ENCODE data around the gene SP1. TPM values are rescaled to one million over a fixed set of nuclear protein-coding genes. Genes with fewer than 3 reads are reported as not detected.

SP1 gene
- total and polyA plus RNA-seq, 2 experiments from 2014 or later = 11.1 to 68.4 TPM

DNA sequence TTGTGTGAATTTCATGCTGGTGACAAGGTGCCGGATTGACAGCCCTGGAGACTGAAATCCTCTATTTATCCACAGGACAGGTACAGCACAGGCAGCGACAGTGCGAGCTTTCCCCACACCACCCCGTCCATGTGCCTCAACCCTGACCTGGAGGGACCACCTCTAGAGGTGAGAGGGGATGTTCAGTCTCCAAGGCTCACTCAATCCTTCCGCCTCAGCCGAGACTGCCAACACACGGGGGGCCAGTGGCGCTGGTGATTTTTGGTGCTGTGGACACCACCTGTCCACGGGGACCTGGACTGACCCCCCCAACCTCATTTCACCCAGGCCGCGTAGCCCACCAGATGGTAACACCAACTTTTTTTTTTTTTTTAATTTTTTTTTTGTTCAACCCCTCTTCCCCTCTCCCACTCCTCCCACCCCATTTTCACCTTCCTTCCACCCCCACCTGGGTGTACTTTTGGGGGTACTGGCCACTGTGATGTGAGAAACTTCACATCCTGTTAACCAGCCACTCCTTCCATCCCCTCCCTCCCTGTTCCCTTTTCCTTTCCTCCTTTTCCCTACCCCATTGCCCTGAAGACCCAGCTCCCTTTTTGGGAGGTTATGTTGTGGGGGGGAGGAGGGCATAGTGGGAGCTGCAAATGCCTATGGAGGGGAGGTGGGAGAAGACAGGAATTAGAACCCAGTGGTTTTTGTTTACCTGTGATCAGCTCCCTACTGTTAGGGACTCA is 84.9 kb downstream of the SP1 start:
- peak overlapping the region; percentile 67 for H3K27ac ChIP-seq (ENCODE audit: low read depth)
- H3K4me3 ChIP-seq = no peak overlapping the region
- TF ChIP-seq, protein P1, sequence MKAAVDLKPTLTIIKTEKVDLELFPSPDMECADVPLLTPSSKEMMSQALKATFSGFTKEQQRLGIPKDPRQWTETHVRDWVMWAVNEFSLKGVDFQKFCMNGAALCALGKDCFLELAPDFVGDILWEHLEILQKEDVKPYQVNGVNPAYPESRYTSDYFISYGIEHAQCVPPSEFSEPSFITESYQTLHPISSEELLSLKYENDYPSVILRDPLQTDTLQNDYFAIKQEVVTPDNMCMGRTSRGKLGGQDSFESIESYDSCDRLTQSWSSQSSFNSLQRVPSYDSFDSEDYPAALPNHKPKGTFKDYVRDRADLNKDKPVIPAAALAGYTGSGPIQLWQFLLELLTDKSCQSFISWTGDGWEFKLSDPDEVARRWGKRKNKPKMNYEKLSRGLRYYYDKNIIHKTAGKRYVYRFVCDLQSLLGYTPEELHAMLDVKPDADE (IDR thresholded peaks at IDR 0.05) = no peak
- TF ChIP-seq, protein P2, sequence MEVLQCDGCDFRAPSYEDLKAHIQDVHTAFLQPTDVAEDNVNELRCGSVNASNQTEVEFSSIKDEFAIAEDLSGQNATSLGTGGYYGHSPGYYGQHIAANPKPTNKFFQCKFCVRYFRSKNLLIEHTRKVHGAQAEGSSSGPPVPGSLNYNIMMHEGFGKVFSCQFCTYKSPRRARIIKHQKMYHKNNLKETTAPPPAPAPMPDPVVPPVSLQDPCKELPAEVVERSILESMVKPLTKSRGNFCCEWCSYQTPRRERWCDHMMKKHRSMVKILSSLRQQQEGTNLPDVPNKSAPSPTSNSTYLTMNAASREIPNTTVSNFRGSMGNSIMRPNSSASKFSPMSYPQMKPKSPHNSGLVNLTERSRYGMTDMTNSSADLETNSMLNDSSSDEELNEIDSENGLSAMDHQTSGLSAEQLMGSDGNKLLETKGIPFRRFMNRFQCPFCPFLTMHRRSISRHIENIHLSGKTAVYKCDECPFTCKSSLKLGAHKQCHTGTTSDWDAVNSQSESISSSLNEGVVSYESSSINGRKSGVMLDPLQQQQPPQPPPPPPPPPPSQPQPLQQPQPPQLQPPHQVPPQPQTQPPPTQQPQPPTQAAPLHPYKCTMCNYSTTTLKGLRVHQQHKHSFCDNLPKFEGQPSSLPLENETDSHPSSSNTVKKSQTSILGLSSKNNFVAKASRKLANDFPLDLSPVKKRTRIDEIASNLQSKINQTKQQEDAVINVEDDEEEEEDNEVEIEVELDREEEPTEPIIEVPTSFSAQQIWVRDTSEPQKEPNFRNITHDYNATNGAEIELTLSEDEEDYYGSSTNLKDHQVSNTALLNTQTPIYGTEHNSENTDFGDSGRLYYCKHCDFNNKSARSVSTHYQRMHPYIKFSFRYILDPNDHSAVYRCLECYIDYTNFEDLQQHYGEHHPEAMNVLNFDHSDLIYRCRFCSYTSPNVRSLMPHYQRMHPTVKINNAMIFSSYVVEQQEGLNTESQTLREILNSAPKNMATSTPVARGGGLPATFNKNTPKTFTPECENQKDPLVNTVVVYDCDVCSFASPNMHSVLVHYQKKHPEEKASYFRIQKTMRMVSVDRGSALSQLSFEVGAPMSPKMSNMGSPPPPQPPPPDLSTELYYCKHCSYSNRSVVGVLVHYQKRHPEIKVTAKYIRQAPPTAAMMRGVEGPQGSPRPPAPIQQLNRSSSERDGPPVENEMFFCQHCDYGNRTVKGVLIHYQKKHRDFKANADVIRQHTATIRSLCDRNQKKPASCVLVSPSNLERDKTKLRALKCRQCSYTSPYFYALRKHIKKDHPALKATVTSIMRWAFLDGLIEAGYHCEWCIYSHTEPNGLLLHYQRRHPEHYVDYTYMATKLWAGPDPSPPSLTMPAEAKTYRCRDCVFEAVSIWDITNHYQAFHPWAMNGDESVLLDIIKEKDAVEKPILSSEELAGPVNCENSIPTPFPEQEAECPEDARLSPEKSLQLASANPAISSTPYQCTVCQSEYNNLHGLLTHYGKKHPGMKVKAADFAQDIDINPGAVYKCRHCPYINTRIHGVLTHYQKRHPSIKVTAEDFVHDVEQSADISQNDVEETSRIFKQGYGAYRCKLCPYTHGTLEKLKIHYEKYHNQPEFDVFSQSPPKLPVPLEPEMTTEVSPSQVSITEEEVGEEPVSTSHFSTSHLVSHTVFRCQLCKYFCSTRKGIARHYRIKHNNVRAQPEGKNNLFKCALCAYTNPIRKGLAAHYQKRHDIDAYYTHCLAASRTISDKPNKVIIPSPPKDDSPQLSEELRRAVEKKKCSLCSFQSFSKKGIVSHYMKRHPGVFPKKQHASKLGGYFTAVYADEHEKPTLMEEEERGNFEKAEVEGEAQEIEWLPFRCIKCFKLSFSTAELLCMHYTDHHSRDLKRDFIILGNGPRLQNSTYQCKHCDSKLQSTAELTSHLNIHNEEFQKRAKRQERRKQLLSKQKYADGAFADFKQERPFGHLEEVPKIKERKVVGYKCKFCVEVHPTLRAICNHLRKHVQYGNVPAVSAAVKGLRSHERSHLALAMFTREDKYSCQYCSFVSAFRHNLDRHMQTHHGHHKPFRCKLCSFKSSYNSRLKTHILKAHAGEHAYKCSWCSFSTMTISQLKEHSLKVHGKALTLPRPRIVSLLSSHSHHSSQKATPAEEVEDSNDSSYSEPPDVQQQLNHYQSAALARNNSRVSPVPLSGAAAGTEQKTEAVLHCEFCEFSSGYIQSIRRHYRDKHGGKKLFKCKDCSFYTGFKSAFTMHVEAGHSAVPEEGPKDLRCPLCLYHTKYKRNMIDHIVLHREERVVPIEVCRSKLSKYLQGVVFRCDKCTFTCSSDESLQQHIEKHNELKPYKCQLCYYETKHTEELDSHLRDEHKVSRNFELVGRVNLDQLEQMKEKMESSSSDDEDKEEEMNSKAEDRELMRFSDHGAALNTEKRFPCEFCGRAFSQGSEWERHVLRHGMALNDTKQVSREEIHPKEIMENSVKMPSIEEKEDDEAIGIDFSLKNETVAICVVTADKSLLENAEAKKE (CRISPR knock-in tag; IDR thresholded peaks at IDR 0.05) = no peak
- no peak for TF ChIP-seq EZH2 (IDR thresholded peaks at IDR 0.05; ENCODE audit: low read depth, unreplicated experiment)
- no peak for TF ChIP-seq JUNB (IDR thresholded peaks at IDR 0.05; ENCODE audit: unreplicated experiment)
- no peak for TF ChIP-seq STAT1 (IDR thresholded peaks at IDR 0.05; ENCODE audit: unreplicated experiment)
- no peak for TF ChIP-seq ZNF114 (CRISPR knock-in tag; IDR thresholded peaks at IDR 0.05)
- TF ChIP-seq CREB1 (CRISPR knock-in tag; IDR thresholded peaks at IDR 0.05; ENCODE audit: low read depth) = no peak
- TF ChIP-seq, protein P3, sequence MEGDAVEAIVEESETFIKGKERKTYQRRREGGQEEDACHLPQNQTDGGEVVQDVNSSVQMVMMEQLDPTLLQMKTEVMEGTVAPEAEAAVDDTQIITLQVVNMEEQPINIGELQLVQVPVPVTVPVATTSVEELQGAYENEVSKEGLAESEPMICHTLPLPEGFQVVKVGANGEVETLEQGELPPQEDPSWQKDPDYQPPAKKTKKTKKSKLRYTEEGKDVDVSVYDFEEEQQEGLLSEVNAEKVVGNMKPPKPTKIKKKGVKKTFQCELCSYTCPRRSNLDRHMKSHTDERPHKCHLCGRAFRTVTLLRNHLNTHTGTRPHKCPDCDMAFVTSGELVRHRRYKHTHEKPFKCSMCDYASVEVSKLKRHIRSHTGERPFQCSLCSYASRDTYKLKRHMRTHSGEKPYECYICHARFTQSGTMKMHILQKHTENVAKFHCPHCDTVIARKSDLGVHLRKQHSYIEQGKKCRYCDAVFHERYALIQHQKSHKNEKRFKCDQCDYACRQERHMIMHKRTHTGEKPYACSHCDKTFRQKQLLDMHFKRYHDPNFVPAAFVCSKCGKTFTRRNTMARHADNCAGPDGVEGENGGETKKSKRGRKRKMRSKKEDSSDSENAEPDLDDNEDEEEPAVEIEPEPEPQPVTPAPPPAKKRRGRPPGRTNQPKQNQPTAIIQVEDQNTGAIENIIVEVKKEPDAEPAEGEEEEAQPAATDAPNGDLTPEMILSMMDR (conservative IDR thresholded peaks at IDR 0.05; ENCODE audit: low read depth in 2 of 2) = no peak
- TF ChIP-seq POLR2AphosphoS5 (IDR thresholded peaks at IDR 0.05; ENCODE audit: low read depth) = no peak
- TF ChIP-seq, protein P4, sequence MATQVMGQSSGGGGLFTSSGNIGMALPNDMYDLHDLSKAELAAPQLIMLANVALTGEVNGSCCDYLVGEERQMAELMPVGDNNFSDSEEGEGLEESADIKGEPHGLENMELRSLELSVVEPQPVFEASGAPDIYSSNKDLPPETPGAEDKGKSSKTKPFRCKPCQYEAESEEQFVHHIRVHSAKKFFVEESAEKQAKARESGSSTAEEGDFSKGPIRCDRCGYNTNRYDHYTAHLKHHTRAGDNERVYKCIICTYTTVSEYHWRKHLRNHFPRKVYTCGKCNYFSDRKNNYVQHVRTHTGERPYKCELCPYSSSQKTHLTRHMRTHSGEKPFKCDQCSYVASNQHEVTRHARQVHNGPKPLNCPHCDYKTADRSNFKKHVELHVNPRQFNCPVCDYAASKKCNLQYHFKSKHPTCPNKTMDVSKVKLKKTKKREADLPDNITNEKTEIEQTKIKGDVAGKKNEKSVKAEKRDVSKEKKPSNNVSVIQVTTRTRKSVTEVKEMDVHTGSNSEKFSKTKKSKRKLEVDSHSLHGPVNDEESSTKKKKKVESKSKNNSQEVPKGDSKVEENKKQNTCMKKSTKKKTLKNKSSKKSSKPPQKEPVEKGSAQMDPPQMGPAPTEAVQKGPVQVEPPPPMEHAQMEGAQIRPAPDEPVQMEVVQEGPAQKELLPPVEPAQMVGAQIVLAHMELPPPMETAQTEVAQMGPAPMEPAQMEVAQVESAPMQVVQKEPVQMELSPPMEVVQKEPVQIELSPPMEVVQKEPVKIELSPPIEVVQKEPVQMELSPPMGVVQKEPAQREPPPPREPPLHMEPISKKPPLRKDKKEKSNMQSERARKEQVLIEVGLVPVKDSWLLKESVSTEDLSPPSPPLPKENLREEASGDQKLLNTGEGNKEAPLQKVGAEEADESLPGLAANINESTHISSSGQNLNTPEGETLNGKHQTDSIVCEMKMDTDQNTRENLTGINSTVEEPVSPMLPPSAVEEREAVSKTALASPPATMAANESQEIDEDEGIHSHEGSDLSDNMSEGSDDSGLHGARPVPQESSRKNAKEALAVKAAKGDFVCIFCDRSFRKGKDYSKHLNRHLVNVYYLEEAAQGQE (IDR thresholded peaks at IDR 0.05; ENCODE audit: unreplicated experiment) = no peak
- DNase-seq (ENCODE audit: low spot score) (no peak), ATAC-seq (peak; percentile 17; the same call in 2 of the 3 replicates)
- no peak overlapping the region for H3K4me2 ChIP-seq
- peaks cover 62% of the 10 kb centered on the region for H3F3A ChIP-seq (replicated peaks; ENCODE audit: low read depth)
- H3K4me1 Mint-ChIP-seq = peaks cover 47% of the 10 kb centered on the region
- H3K4me1 ChIP-seq (ENCODE audit: insufficient read depth) = peaks cover 11% of the 10 kb centered on the region; the same call in 1 of the 2 replicates
- H2AFZ ChIP-seq = no peak overlapping the region
- H4K20me1 ChIP-seq (replicated peaks; ENCODE audit: insufficient read depth) = peaks cover 90% of the 10 kb centered on the region
- no peaks in the 10 kb centered on the region for H3K27me3 ChIP-seq (ENCODE audit: insufficient read depth)
- H3K27ac Mint-ChIP-seq = no peak overlapping the region
- H3K79me2 ChIP-seq (replicated peaks; ENCODE audit: insufficient read depth) = peaks cover 88% of the 10 kb centered on the region
- H3K4me3 Mint-ChIP-seq = no peak overlapping the region
- no peaks in the 10 kb centered on the region for H3K9me2 ChIP-seq (ENCODE audit: insufficient read depth)
- H3K27me3 Mint-ChIP-seq (ENCODE audit: insufficient read depth, low read depth, poor library complexity) = no peaks in the 10 kb centered on the region
- peaks cover 97% of the 10 kb centered on the region for H3K36me3 ChIP-seq (ENCODE audit: insufficient read depth)
- no peaks in the 10 kb centered on the region for H3K9me3 Mint-ChIP-seq
- peaks cover 100% of the 10 kb centered on the region for H3K36me3 Mint-ChIP-seq (ENCODE audit: low read depth)

All from GM23338 (cell line).